Endodermal cell (in vitro differentiated cells): ENCODE results near the gene CMIP. TPM values are rescaled to one million over a fixed set of nuclear protein-coding genes. Genes with fewer than 3 reads are reported as not detected.

ENCODE experiments used
- DNase-seq: peaks from one replicate; pipeline ENCODE4 v3.0.0-alpha.2; 2017
- H3K27ac ChIP-seq: 2 replicates; pipeline ENCODE4 v1.5.1; 2013; ENCODE audit warnings: mild to moderate bottlenecking, low read depth, low read length, moderate library complexity
- H3K27me3 ChIP-seq: 2 replicates; pipeline ENCODE4 v1.6.1; 2013; ENCODE audit warnings: mild to moderate bottlenecking, low read length, moderate library complexity; ENCODE audit not compliant: insufficient read depth, control insufficient read depth, poor library complexity, severe bottlenecking
- H3K36me3 ChIP-seq: 2 replicates; pipeline ENCODE4 v1.7.0; 2013; ENCODE audit warnings: mild to moderate bottlenecking, low read length, moderate library complexity; ENCODE audit not compliant: control insufficient read depth, insufficient read depth
- H3K4me1 ChIP-seq: one replicate; pipeline ENCODE4 v1.7.0; 2013; ENCODE audit warnings: low read length; ENCODE audit not compliant: control insufficient read depth, insufficient read depth
- H3K4me3 ChIP-seq: 2 replicates; pipeline ENCODE4 v1.5.1; 2013; ENCODE audit warnings: mild to moderate bottlenecking, low read length, moderate library complexity
- H3K9ac ChIP-seq: 2 replicates; pipeline ENCODE4 v1.6.1; 2013; ENCODE audit warnings: mild to moderate bottlenecking, low read length, moderate library complexity; ENCODE audit not compliant: poor library complexity, severe bottlenecking; ENCODE audit errors: extremely low read depth
- H3K9me3 ChIP-seq: 2 replicates; pipeline ENCODE4 v1.6.1; 2013; ENCODE audit warnings: mild to moderate bottlenecking, low read length, moderate library complexity; ENCODE audit not compliant: control insufficient read depth
- H3K27ac Mint-ChIP-seq: 2 replicates; pipeline ENCODE4 v1.8.0; 2020; ENCODE audit warnings: mixed read lengths
- H3K27me3 Mint-ChIP-seq: 2 replicates; pipeline ENCODE4 v1.8.0; 2021; ENCODE audit warnings: mild to moderate bottlenecking, mixed read lengths; ENCODE audit not compliant: insufficient read depth
- H3K36me3 Mint-ChIP-seq: 2 replicates; pipeline ENCODE4 v1.8.0; 2020; ENCODE audit warnings: low read depth, mixed read lengths
- H3K4me1 Mint-ChIP-seq: 2 replicates; pipeline ENCODE4 v1.8.0; 2020; ENCODE audit warnings: mixed read lengths
- H3K4me3 Mint-ChIP-seq: 2 replicates; pipeline ENCODE4 v1.8.0; 2020; ENCODE audit warnings: mild to moderate bottlenecking, moderate library complexity, mixed read lengths
- H3K9me3 Mint-ChIP-seq: 2 replicates; pipeline ENCODE4 v1.8.0; 2020; ENCODE audit warnings: mild to moderate bottlenecking, mixed read lengths
- WGBS, 2 experiments: methylation state at CpG; one replicate each; pipeline versions ENCODE4 v1.1.5 to v1.1.7; 2013; ENCODE audit warnings: missing lambda C conversion rate in 2 of 2, mixed read lengths in 1 of 2; ENCODE audit not compliant: insufficient coverage in 1 of 2, insufficient read length in 1 of 2; 5-methylcytosine and 5-hydroxymethylcytosine counted together
- total RNA-seq, 2 donors: library from RNA; stranded (reverse); fragmentation: NEBNext Ultra II Directional in 1 of 2; extraction: Animal tissue kit (Norgen Biotek cat#: 25700) in 1 of 2; gene quantifications; 2 replicates in 1 of 2; 3 replicates in 1 of 2; pipeline ENCODE4 v1.2.1, GENCODE V29; 2021
- TF ChIP-seq, protein P1 (sequence below): fragments of 200-600 bp; sonication (generic); conservative IDR thresholded peaks from 2 replicates; pipeline ENCODE4 v1.5.0; 2021; ENCODE audit warnings: antibody characterized with exemption, mild to moderate bottlenecking

Gene CMIP
- total RNA-seq, 2 donors from 2014 or later: 64.0 to 64.7 TPM

DNA sequence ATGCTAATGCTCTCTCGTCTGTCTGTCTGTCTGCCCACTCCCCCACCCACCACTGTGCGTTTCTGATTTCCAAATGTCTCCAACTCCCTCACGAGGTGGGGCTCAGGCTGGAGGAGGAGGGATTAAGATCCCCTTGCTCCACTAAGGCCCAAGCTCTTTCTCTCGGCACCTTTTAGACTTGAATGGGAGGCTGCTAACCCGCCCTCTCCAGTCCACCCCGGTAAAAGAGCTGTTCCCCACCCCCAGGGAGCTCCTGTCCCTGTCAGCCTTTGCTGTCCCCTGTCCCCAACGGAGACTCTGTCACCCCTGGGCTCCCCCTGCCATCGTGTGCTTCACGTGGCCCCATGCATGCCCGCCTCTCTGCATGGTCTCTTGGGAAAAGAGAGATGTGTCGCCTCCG lies 266.0 kb downstream of the CMIP start:
- Histone ChIP-seq H3K27ac (peak overlapping the region; percentile 63), H3K36me3 (peaks cover 26% of the 10 kb centered on the region), H3K27me3 (no peaks in the 10 kb centered on the region), H3K4me3 (no peak overlapping the region), H3K4me1 (no peaks in the 10 kb centered on the region), H3K9me3 (no peaks in the 10 kb centered on the region), H3K9ac (no peak overlapping the region)
- no peaks in the 10 kb centered on the region for H3K9me3 Mint-ChIP-seq
- WGBS, 2 experiments: 18 to 43% methylated on average over 3 to 10 of the region's 12 CpGs
- H3K27ac Mint-ChIP-seq: no peak overlapping the region
- H3K36me3 Mint-ChIP-seq: peaks cover 32% of the 10 kb centered on the region
- TF ChIP-seq, protein P1, sequence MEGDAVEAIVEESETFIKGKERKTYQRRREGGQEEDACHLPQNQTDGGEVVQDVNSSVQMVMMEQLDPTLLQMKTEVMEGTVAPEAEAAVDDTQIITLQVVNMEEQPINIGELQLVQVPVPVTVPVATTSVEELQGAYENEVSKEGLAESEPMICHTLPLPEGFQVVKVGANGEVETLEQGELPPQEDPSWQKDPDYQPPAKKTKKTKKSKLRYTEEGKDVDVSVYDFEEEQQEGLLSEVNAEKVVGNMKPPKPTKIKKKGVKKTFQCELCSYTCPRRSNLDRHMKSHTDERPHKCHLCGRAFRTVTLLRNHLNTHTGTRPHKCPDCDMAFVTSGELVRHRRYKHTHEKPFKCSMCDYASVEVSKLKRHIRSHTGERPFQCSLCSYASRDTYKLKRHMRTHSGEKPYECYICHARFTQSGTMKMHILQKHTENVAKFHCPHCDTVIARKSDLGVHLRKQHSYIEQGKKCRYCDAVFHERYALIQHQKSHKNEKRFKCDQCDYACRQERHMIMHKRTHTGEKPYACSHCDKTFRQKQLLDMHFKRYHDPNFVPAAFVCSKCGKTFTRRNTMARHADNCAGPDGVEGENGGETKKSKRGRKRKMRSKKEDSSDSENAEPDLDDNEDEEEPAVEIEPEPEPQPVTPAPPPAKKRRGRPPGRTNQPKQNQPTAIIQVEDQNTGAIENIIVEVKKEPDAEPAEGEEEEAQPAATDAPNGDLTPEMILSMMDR: no peak
- peak; percentile 78 for DNase-seq
- no peak overlapping the region for H3K4me3 Mint-ChIP-seq
- peaks cover 16% of the 10 kb centered on the region for H3K4me1 Mint-ChIP-seq
- no peaks in the 10 kb centered on the region for H3K27me3 Mint-ChIP-seq

DNA sequence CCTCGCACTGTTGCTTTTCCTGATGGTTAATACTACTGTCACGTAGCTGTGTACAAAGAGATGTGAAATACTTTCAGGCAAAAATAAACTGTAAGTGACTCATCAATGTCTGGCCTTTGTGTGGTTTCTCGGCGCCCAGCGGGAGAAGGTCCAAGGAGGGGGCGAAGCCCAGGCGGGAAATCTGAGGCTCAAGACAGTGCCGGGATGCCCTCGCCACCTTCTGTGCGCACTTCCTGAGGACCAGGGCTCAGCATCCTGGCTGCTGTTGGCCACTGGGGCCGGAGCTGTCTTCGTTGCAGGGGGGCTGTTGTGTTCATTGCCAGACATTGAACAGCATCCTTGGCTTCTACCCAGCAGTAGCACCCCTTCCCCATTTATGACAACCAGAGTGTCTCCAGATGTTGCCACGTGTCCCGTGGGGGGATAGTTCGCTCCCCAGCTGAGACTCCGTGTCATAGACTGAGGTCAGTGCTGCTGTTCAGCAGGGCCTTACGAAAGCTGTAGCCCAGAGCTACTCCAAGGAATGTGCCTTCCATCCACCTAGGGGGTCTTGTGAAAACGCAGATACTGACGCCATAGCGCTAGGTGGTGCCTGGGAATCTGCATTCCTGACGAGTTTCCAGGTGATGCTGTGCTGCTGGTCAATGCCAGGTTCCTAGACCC lies 267.2 kb downstream of the CMIP start:
- Mint-ChIP-seq H3K4me3 (no peak overlapping the region), H3K9me3 (no peaks in the 10 kb centered on the region), H3K36me3 (peaks cover 22% of the 10 kb centered on the region), H3K27ac (no peak overlapping the region), H3K27me3 (no peaks in the 10 kb centered on the region), H3K4me1 (peaks cover 22% of the 10 kb centered on the region)
- H3K9ac ChIP-seq: no peak overlapping the region
- H3K9me3 ChIP-seq: no peaks in the 10 kb centered on the region
- peaks cover 20% of the 10 kb centered on the region for H3K36me3 ChIP-seq
- no peaks in the 10 kb centered on the region for H3K4me1 ChIP-seq
- H3K27ac ChIP-seq: peak overlapping the region; percentile 80
- peak; percentile 93 for DNase-seq
- TF ChIP-seq, protein P1: no peak
- H3K27me3 ChIP-seq: no peaks in the 10 kb centered on the region
- no peak overlapping the region for H3K4me3 ChIP-seq
- WGBS, 2 experiments: 33 to 58% methylated on average over 14 to 21 of the region's 21 CpGs

DNA sequence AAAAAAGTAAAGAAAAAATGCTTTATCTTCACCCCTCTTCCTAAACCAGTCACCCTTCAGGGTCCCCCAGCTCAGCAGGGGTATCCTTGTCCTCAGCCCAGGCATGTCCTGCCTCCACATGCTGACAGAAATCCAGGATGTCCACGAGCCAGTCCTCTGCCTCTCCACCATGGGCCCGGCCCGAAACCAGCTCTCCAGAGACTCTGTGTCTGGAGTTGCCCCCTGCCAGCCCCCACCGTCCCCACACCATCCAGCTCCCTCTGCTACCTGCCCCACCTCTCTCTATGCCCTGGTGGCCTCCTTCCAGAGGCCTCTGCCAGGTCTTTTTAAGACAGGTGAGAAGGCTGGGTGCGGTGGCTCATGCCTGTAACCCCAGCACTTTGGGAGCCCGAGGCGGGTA lies 268.1 kb downstream of the CMIP start:
- H3K36me3 ChIP-seq: peaks cover 11% of the 10 kb centered on the region
- Mint-ChIP-seq H3K9me3 (no peaks in the 10 kb centered on the region), H3K4me3 (no peak overlapping the region), H3K4me1 (peaks cover 23% of the 10 kb centered on the region), H3K36me3 (peaks cover 13% of the 10 kb centered on the region), H3K27ac (no peak overlapping the region), H3K27me3 (no peaks in the 10 kb centered on the region)
- TF ChIP-seq, protein P1: no peak
- H3K9ac ChIP-seq: no peak overlapping the region
- H3K9me3 ChIP-seq: no peaks in the 10 kb centered on the region
- H3K4me3 ChIP-seq: no peak overlapping the region
- no peak for DNase-seq
- H3K27me3 ChIP-seq: no peaks in the 10 kb centered on the region
- H3K27ac ChIP-seq: no peak overlapping the region
- 88 to 100% methylated on average over 2 to 7 of the region's 7 CpGs for WGBS, 2 experiments
- no peaks in the 10 kb centered on the region for H3K4me1 ChIP-seq
